Mucosa of rectum (tissue), 2 donors: ENCODE data around the gene SCARF1.
"Not testable (repeated sequence)": the region's sequence is repeated elsewhere in the genome, so short reads cannot be mapped to it uniquely, and the experiment has no call there.

Source experiments
- H3K27ac ChIP-seq, 2 donors: one replicate each; pipeline ENCODE4 v1.7.0; 2013; ENCODE audit warnings: inconsistent platforms in 2 of 2, low read depth in 2 of 2, low read length in 2 of 2
- H3K27me3 ChIP-seq, 2 donors: one replicate each; pipeline ENCODE4 v1.7.0; 2013; ENCODE audit warnings: low read length in 2 of 2; ENCODE audit not compliant: control insufficient read depth in 2 of 2, insufficient read depth in 2 of 2
- H3K36me3 ChIP-seq, 2 donors: one replicate each; pipeline ENCODE4 v1.7.0; 2013; ENCODE audit warnings: low read length in 2 of 2; ENCODE audit not compliant: control insufficient read depth in 2 of 2, insufficient read depth in 2 of 2
- H3K4me1 ChIP-seq, 2 donors: one replicate each; pipeline ENCODE4 v1.7.0; 2013; ENCODE audit warnings: low read length in 2 of 2, mild to moderate bottlenecking in 1 of 2; ENCODE audit not compliant: control insufficient read depth in 2 of 2, insufficient read depth in 2 of 2
- H3K4me3 ChIP-seq, 2 donors: one replicate each; pipeline ENCODE4 v1.7.0; 2013; ENCODE audit warnings: low read length in 2 of 2
- H3K9ac ChIP-seq, 2 donors: one replicate each; pipeline ENCODE4 v1.7.0; 2013; ENCODE audit warnings: low read length in 2 of 2, low read depth in 1 of 2, mild to moderate bottlenecking in 1 of 2
- H3K9me3 ChIP-seq, 2 donors: one replicate each; pipeline ENCODE4 v1.7.0; 2013; ENCODE audit warnings: low read length in 2 of 2; ENCODE audit not compliant: control insufficient read depth in 2 of 2
- donor health status: healthy.
- donor health status: Normal muscosa, but diverticular disease.

The SCARF1 gene

GRCh38 chr17:1645207-1646171 lies at the start of gene SCARF1:
SCARF1 (minus strand) TSS chr17:1645732; CDS start chr17:1645697, 35 bp downstream.
- H3K4me1 ChIP-seq = peaks cover 33 to 35% of the 10 kb centered on the region in 2 donors
- no peaks in the 10 kb centered on the region for H3K27me3 ChIP-seq
- peak within 1 kb of the TSS; percentile 60 to 61 for H3K4me3 ChIP-seq
- H3K27ac ChIP-seq = peak within 1 kb of the TSS in 1 of 2 donors; percentile 68
- peaks cover 6 to 11% of the 10 kb centered on the region in 2 donors for H3K36me3 ChIP-seq
- peak within 1 kb of the TSS in 1 of 2 donors; percentile 6 for H3K9ac ChIP-seq
- H3K9me3 ChIP-seq = no peaks in the 10 kb centered on the region

- Histone ChIP-seq H3K4me1 (no peaks in the 10 kb centered on the region), H3K27me3 (no peaks in the 10 kb centered on the region), H3K9me3 (no peaks in the 10 kb centered on the region), H3K4me3 (no peak overlapping the region), H3K27ac (no peak overlapping the region), H3K9ac (no peak overlapping the region), H3K36me3 (no peaks in the 10 kb centered on the region)
Observed at GRCh38 chr17:1693339-1693738, 47.8 kb upstream of the SCARF1 start.

GRCh38 chr17:1690544-1691221 lies 45.2 kb upstream of the SCARF1 start:
- no peaks in the 10 kb centered on the region for H3K27me3 ChIP-seq
- no peak overlapping the region for H3K4me3 ChIP-seq
- no peaks in the 10 kb centered on the region for H3K9me3 ChIP-seq
- no peaks in the 10 kb centered on the region for H3K4me1 ChIP-seq
- H3K9ac ChIP-seq = no peak overlapping the region
- H3K36me3 ChIP-seq = no peaks in the 10 kb centered on the region
- H3K27ac ChIP-seq = no peak overlapping the region

GRCh38 chr17:1688405-1688804 lies 42.9 kb upstream of the SCARF1 start:
- H3K9ac ChIP-seq, H3K4me3 ChIP-seq, H3K27me3 ChIP-seq, H3K36me3 ChIP-seq, H3K9me3 ChIP-seq, H3K4me1 ChIP-seq, H3K27ac ChIP-seq: not testable (repeated sequence)

GRCh38 chr17:1686086-1686485 lies 40.6 kb upstream of the SCARF1 start:
- H3K27me3 ChIP-seq = no peaks in the 10 kb centered on the region
- H3K4me3 ChIP-seq = no peak overlapping the region
- no peak overlapping the region for H3K27ac ChIP-seq
- H3K9ac ChIP-seq = no peak overlapping the region
- H3K9me3 ChIP-seq = no peaks in the 10 kb centered on the region
- peaks cover 17 to 18% of the 10 kb centered on the region in 2 donors for H3K36me3 ChIP-seq
- H3K4me1 ChIP-seq = peaks cover 9 to 15% of the 10 kb centered on the region in 2 donors

- peak within 1 kb of the TSS; percentile 92 to 95 for H3K27ac ChIP-seq
- H3K27me3 ChIP-seq = no peaks in the 10 kb centered on the region
- peaks cover 31 to 33% of the 10 kb centered on the region in 2 donors for H3K36me3 ChIP-seq
- H3K4me1 ChIP-seq = peaks cover 9 to 15% of the 10 kb centered on the region in 2 donors
- H3K9me3 ChIP-seq = no peaks in the 10 kb centered on the region
- peak within 1 kb of the TSS; percentile 81 to 84 for H3K9ac ChIP-seq
- peak within 1 kb of the TSS; percentile 84 to 87 for H3K4me3 ChIP-seq
Observed at GRCh38 chr17:1684378-1685189, 39.1 kb upstream of the SCARF1 start, which contains the start of gene PRPF8. PRPF8 (minus strand) TSS chr17:1684867; CDS start chr17:1684571, 296 bp downstream.

- no peaks in the 10 kb centered on the region for H3K9me3 ChIP-seq
- H3K9ac ChIP-seq = peak overlapping the region; percentile 60 to 84
- H3K27me3 ChIP-seq = no peaks in the 10 kb centered on the region
- peak overlapping the region in 1 of 2 donors; percentile 95 for H3K27ac ChIP-seq
- H3K36me3 ChIP-seq = peaks cover 42 to 44% of the 10 kb centered on the region in 2 donors
- peaks cover 9 to 15% of the 10 kb centered on the region in 2 donors for H3K4me1 ChIP-seq
- H3K4me3 ChIP-seq = peak overlapping the region; percentile 84 to 87
Observed at GRCh38 chr17:1683459-1683858, 37.9 kb upstream of the SCARF1 start.

GRCh38 chr17:1676401-1676800 lies 30.9 kb upstream of the SCARF1 start:
- Histone ChIP-seq H3K27ac (no peak overlapping the region), H3K4me3 (no peak overlapping the region), H3K9ac (no peak overlapping the region), H3K9me3 (no peaks in the 10 kb centered on the region), H3K27me3 (no peaks in the 10 kb centered on the region), H3K36me3 (peaks cover 87 to 90% of the 10 kb centered on the region in 2 donors), H3K4me1 (no peaks in the 10 kb centered on the region)

- H3K9me3 ChIP-seq = no peaks in the 10 kb centered on the region
- peaks cover 0 to 3% of the 10 kb centered on the region in 2 donors for H3K4me1 ChIP-seq
- H3K36me3 ChIP-seq = peaks cover 74 to 82% of the 10 kb centered on the region in 2 donors
- H3K27me3 ChIP-seq = no peaks in the 10 kb centered on the region
- H3K27ac ChIP-seq = no peak overlapping the region
- H3K4me3 ChIP-seq = no peak overlapping the region
- H3K9ac ChIP-seq = no peak overlapping the region
Observed at GRCh38 chr17:1673041-1673785, 27.7 kb upstream of the SCARF1 start.
